Endothelial cell of umbilical vein (primary cell): Measurements from ENCODE around the gene ZMIZ1. TPM values are rescaled to one million over a fixed set of nuclear protein-coding genes. Genes with fewer than 3 reads are reported as not detected.

Source experiments
- BruUV-seq: library from RNA; stranded (reverse); fragments of 400-500 nt; replicated peaks from 2 replicates; lab custom pipeline; 2021; lab: Mats Ljungman, UMichigan
- CTCF ChIA-PET: fragments of 300-600, 350-600 bp; sonication (Branson Sonifier 250); formaldehyde crosslinking; loops from one replicate; lab custom pipeline; 2021; ENCODE audit warnings: antibody characterized with exemption, inconsistent platforms; lab: Charles Lee
- POLR2A ChIA-PET: fragments of 300-600, 350-600 bp; sonication (Branson Sonifier 250); formaldehyde crosslinking; loops from one replicate; lab custom pipeline; 2021; ENCODE audit warnings: antibody characterized with exemption, inconsistent platforms; lab: Charles Lee
- DNase-seq: peaks from one replicate; pipeline ENCODE4 v3.0.0-alpha.2; 2011; ENCODE audit warnings: low read depth, low spot score
- FAIRE-seq: peaks from 2 replicates; lab custom pipeline; 2011; peaks lifted over from hg19 to GRCh38; lab: Jason Lieb, UNC
- H2AFZ ChIP-seq: 2 replicates; pipeline ENCODE4 v1.6.0; 2012; ENCODE audit warnings: low read depth, low read length, control low read depth, inconsistent platforms
- H3K27ac ChIP-seq: 2 replicates; pipeline ENCODE4 v1.5.1; 2011; ENCODE audit warnings: low read depth, mild to moderate bottlenecking, control low read depth, low read length, moderate library complexity; ENCODE audit not compliant: insufficient read depth
- H3K27me3 ChIP-seq, 2 experiments: 2 replicates each; pipeline versions ENCODE4 v1.6.0 to v1.6.1; 2011; ENCODE audit warnings: low read length in 2 of 2, mixed read lengths in 1 of 2; ENCODE audit not compliant: control insufficient read depth in 2 of 2, insufficient read depth in 2 of 2
- H3K36me3 ChIP-seq, 2 experiments: 2 replicates in 1 of 2; 3 replicates in 1 of 2; pipeline ENCODE4 v1.5.1; 2011; ENCODE audit warnings: low read length in 2 of 2, mild to moderate bottlenecking in 1 of 2, moderate library complexity in 1 of 2; ENCODE audit not compliant: control insufficient read depth in 2 of 2, insufficient read depth in 2 of 2; ENCODE audit errors: extremely low read depth in 1 of 2
- H3K4me1 ChIP-seq: 3 replicates; pipeline ENCODE4 v1.5.1; 2011; ENCODE audit warnings: mild to moderate bottlenecking, low read length; ENCODE audit not compliant: control insufficient read depth, insufficient read depth; ENCODE audit errors: extremely low read depth
- H3K4me2 ChIP-seq: 2 replicates; pipeline ENCODE4 v1.6.1; 2011; ENCODE audit warnings: low read length, control low read depth, mixed read lengths; ENCODE audit not compliant: insufficient read depth
- H3K4me3 ChIP-seq, 3 experiments: fragments of 200-600 bp in 1 of 3; sonication (generic), shearing (Covaris generic) in 1 of 3; replicated peaks in 1 of 3; 2 replicates each; pipeline ENCODE4 v1.5.1; 2011 to 2016; ENCODE audit warnings: control low read depth in 3 of 3, low read length in 3 of 3, mild to moderate bottlenecking in 2 of 3, inconsistent platforms in 1 of 3, low read depth in 1 of 3, moderate library complexity in 1 of 3; ENCODE audit not compliant: insufficient read depth in 1 of 3
- H3K79me2 ChIP-seq: 2 replicates; pipeline ENCODE4 v1.6.0; 2012; ENCODE audit warnings: low read length, inconsistent platforms; ENCODE audit not compliant: control insufficient read depth, insufficient read depth
- H3K9ac ChIP-seq: replicated peaks from 2 replicates; pipeline ENCODE3; 2011; ENCODE audit warnings: low read length, control low read depth; ENCODE audit not compliant: insufficient read depth; ENCODE audit errors: extremely low read depth
- H3K9me1 ChIP-seq: replicated peaks from 3 replicates; pipeline ENCODE4 v1.6.0; 2011; ENCODE audit warnings: mild to moderate bottlenecking, low read length; ENCODE audit not compliant: control insufficient read depth, insufficient read depth; ENCODE audit errors: extremely low read depth
- H3K9me3 ChIP-seq: replicated peaks from 2 replicates; pipeline ENCODE4 v1.5.1; 2012; ENCODE audit warnings: low read length, inconsistent platforms; ENCODE audit not compliant: control insufficient read depth, insufficient read depth
- H4K20me1 ChIP-seq: replicated peaks from 2 replicates; pipeline ENCODE3; 2011; ENCODE audit warnings: mild to moderate bottlenecking, low read length; ENCODE audit not compliant: control insufficient read depth, insufficient read depth; ENCODE audit errors: extremely low read depth
- JUN ChIP-seq: IDR thresholded peaks from 2 replicates; pipeline ENCODE4 v1.6.1; 2011; ENCODE audit warnings: borderline replicate concordance, low read depth; ENCODE audit not compliant: insufficient read length, insufficient read depth
- dilution Hi-C: fragments of 300-500 bp; cut with MboI; formaldehyde crosslinking; loops from one replicate; pipeline ENCODE4 v1.15.0; 2019; ENCODE audit warnings: low sequenced_read_pairs; ENCODE audit not compliant: extremely low pct_ligation_motif_present
- intact Hi-C: fragments of 100-400 bp; cut with micrococcal nuclease; formaldehyde crosslinking; loops from one replicate; pipeline ENCODE4 v1.10.0; 2022
- polyA plus RNA-seq, 4 experiments: library from polyadenylated mRNA; depleted of rRNA in 3 of 4; stranded (reverse) in 3 of 4; unstranded in 1 of 4; fragments of >200 nt; gene quantifications; 2 replicates each; pipeline versions ENCODE4 v1.2.1 to v1.2.3, GENCODE V29; 2011 to 2012; ENCODE audit warnings: missing spikeins in 1 of 4
- total RNA-seq: library from RNA; stranded (reverse); gene quantifications from 2 replicates; pipeline ENCODE4 v1.2.3, GENCODE V29; 2021
- TF ChIP-seq, protein P1 (sequence below), 2 donors: IDR thresholded peaks; 1 replicate in 1 of 2; 2 replicates in 1 of 2; pipeline ENCODE4 v1.5.1; 2011; ENCODE audit warnings: low read length in 2 of 2, mild to moderate bottlenecking in 2 of 2, moderate library complexity in 2 of 2, control low read depth in 1 of 2, inconsistent platforms in 1 of 2, low read depth in 1 of 2; ENCODE audit not compliant: insufficient read depth in 1 of 2; ENCODE audit errors: extremely low read depth in 1 of 2

Gene ZMIZ1
- total and polyA plus RNA-seq, 2 donors (not counting 3 experiments of a cell fraction or from before 2014, with no cell fraction given), result 12.5 to 46.7 TPM

DNA sequence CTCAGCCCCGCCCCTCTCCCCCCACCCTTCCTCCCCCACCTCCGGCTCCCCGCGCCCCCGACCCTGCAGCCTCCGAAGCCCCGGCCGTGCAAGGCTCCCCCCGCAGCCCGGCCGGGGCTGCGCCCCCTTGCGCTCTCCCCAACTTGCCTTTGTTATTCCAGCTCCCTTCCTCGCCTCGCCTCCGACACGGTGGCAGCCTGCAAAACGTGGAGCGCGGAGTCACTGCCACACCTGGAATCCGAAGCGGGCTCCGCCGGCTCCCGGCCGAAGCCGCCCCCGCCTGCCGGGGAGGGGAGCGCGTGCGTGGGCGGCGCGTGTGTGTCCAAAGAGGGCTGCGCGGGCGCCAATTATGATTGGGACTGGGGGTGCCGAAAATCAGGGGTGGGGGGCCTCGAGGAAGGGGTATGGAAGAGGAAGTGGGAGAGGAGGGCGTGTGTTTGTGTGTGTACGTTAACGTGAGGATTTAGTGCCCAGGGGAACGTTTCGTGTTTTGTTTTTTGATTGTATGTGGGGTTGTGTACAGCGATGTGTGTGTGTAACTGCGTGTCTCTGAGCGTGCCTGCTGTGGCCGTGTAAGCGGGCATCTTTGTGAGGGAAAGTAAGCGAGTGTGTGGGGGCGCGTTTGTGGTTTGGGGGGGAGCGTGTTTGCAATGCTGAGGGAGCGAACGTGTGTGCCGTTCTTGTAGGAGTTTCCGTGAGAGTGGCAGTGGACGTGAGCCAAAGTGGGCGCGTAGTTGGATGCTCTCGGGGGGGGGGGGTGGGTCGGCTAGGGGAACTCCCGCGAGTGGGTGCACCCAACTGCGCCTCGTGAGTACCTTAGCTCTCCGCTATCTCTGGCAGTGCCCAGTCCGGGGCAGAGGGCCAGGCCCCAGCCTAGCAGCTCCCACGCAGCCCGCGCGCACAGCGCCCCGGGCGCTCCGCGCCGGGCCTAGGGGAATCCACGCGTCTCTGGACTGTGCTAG lies 1.2 kb upstream of the ZMIZ1 start:
- Histone ChIP-seq H3K4me1 (peaks cover 22% of the 10 kb centered on the region), H3K36me3 (no peaks in the 10 kb centered on the region), H3K4me2 (peak overlapping the region; percentile 79), H3K79me2 (peaks cover 29% of the 10 kb centered on the region), H3K27me3 (no peaks in the 10 kb centered on the region), H3K4me3 (peak overlapping the region; percentile 29 to 57 (median 52)), H3K27ac (peak overlapping the region; percentile 5), H3K9me3 (no peaks in the 10 kb centered on the region), H3K9me1 (no peaks in the 10 kb centered on the region), H4K20me1 (no peaks in the 10 kb centered on the region), H2AFZ (peak overlapping the region; percentile 98), H3K9ac (peak overlapping the region; percentile 34)
- dilution Hi-C loops (no loop called here), intact Hi-C loops (loop anchor here (1.0 to 5.0 kb wide), 16 partner anchors 61 to 1020 kb away; no protein-coding TSS in a partner anchor)
- FAIRE-seq, result peak; percentile 68
- POLR2A ChIA-PET, result interaction anchor here (0.7 to 1.4 kb wide), 4 partner anchors 70 to 1015 kb away, joined by 3 to 8 read pairs (median 3); no protein-coding TSS in a partner anchor
- no peak for TF ChIP-seq JUN
- TF ChIP-seq, protein P1, sequence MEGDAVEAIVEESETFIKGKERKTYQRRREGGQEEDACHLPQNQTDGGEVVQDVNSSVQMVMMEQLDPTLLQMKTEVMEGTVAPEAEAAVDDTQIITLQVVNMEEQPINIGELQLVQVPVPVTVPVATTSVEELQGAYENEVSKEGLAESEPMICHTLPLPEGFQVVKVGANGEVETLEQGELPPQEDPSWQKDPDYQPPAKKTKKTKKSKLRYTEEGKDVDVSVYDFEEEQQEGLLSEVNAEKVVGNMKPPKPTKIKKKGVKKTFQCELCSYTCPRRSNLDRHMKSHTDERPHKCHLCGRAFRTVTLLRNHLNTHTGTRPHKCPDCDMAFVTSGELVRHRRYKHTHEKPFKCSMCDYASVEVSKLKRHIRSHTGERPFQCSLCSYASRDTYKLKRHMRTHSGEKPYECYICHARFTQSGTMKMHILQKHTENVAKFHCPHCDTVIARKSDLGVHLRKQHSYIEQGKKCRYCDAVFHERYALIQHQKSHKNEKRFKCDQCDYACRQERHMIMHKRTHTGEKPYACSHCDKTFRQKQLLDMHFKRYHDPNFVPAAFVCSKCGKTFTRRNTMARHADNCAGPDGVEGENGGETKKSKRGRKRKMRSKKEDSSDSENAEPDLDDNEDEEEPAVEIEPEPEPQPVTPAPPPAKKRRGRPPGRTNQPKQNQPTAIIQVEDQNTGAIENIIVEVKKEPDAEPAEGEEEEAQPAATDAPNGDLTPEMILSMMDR (IDR thresholded peaks at IDR 0.05; ENCODE audit: extremely low read depth in 1 of 2, insufficient read depth in 1 of 2, low read depth in 1 of 2, low read length in 2 of 2), result peak in 1 of 2 donors; percentile 45
- DNase-seq, result peak; percentile 88
- no TSS peak for BruUV-seq
- CTCF ChIA-PET, result interaction anchor here (0.7 to 7.8 kb wide), 15 partner anchors 9 to 1020 kb away, joined by 3 to 85 read pairs (median 4); no protein-coding TSS in a partner anchor
